Natural killer cell (primary cell): ENCODE measurements around the gene TGM1. TPM values are rescaled to one million over a fixed set of nuclear protein-coding genes. Genes with fewer than 3 reads are reported as not detected.

Source experiments
- ATAC-seq, 3 donors: fragments of 150-1000 bp in 2 of 3; fragments of 200-7000 bp in 1 of 3; cut with Tn5 transposase; 1 replicate in 1 of 3; 2 replicates in 2 of 3; pipeline ENCODE4 v1.10.0; 2021; ENCODE audit warnings: mild to moderate bottlenecking in 2 of 3, moderate library complexity in 2 of 3
- DNase-seq, 2 donors: peaks; one replicate each; pipeline versions ENCODE4 v3.0.0 to v3.0.0-alpha.2; 2013 to 2021; ENCODE audit warnings: mixed read lengths in 1 of 2
- H3K27ac ChIP-seq: one replicate; pipeline ENCODE4 v1.5.1; 2013; ENCODE audit warnings: mild to moderate bottlenecking, low read length
- H3K27me3 ChIP-seq: one replicate; pipeline ENCODE4 v1.6.1; 2013; ENCODE audit warnings: low read length; ENCODE audit not compliant: control insufficient read depth, insufficient read depth
- H3K36me3 ChIP-seq: one replicate; pipeline ENCODE4 v1.6.1; 2013; ENCODE audit warnings: low read length; ENCODE audit not compliant: control insufficient read depth, insufficient read depth
- H3K4me1 ChIP-seq: one replicate; pipeline ENCODE4 v1.6.1; 2013; ENCODE audit warnings: low read length; ENCODE audit not compliant: control insufficient read depth, insufficient read depth
- H3K4me3 ChIP-seq: one replicate; pipeline ENCODE4 v1.5.1; 2013; ENCODE audit warnings: low read length
- H3K9me3 ChIP-seq: one replicate; pipeline ENCODE4 v1.6.1; 2013; ENCODE audit warnings: low read length; ENCODE audit not compliant: control insufficient read depth, insufficient read depth
- H3K27ac Mint-ChIP-seq, 2 donors: one replicate each; pipeline ENCODE4 v1.8.0; 2022; ENCODE audit warnings: mild to moderate bottlenecking in 2 of 2, mixed read lengths in 2 of 2, moderate library complexity in 1 of 2
- H3K27me3 Mint-ChIP-seq, 2 donors: one replicate each; pipeline ENCODE4 v1.8.0; 2022; ENCODE audit warnings: low read depth in 2 of 2, mixed read lengths in 2 of 2
- H3K36me3 Mint-ChIP-seq: one replicate; pipeline ENCODE4 v1.8.0; 2022; ENCODE audit warnings: mixed read lengths
- H3K4me1 Mint-ChIP-seq, 2 donors: one replicate each; pipeline ENCODE4 v1.8.0; 2022; ENCODE audit warnings: mixed read lengths in 2 of 2
- H3K4me3 Mint-ChIP-seq: one replicate; pipeline ENCODE4 v1.8.0; 2022; ENCODE audit warnings: mild to moderate bottlenecking, moderate library complexity, mixed read lengths
- H3K9me3 Mint-ChIP-seq, 2 donors: one replicate each; pipeline ENCODE4 v1.8.0; 2022; ENCODE audit warnings: mixed read lengths in 2 of 2
- CTCF ChIP-seq: fragments of 200-600 bp; IDR thresholded peaks from one replicate; pipeline ENCODE4 v1.8.0; 2022; ENCODE audit warnings: antibody characterized with exemption
- WGBS: methylation state at CpG from one replicate; pipeline ENCODE4 v1.1.7; 2013; ENCODE audit warnings: missing lambda C conversion rate; ENCODE audit not compliant: insufficient coverage; 5-methylcytosine and 5-hydroxymethylcytosine counted together
- intact Hi-C: fragments of 100-400 bp; cut with micrococcal nuclease; formaldehyde crosslinking; loops from one replicate; pipeline ENCODE4 v1.14.2; 2022
- total RNA-seq, 4 donors: library from RNA; stranded (reverse); fragments of 120-200 nt in 1 of 4; gene quantifications; one replicate each; pipeline versions ENCODE4 v1.2.3 to v1.2.4, GENCODE V29; 2013 to 2022

The TGM1 gene
- total RNA-seq, result 1 to 10 TPM; 1.7 to 4.9 (median 4.7) TPM
- 2.9 TPM for total RNA-seq (2013)

GRCh38 chr14:24262821-24263733 lies at the start of gene TGM1:
TSS of gene TGM1 (minus strand) at chr14:24263177. CDS start at chr14:24262352, 825 bp downstream.
- peaks cover 11% of the 10 kb centered on the region for H3K36me3 Mint-ChIP-seq

GRCh38 chr14:24311837-24312615 lies 49.0 kb upstream of the TGM1 start:
- Histone ChIP-seq H3K4me1 (peaks cover 78% of the 10 kb centered on the region), H3K27me3 (no peaks in the 10 kb centered on the region), H3K27ac (peak overlapping the region; percentile 84), H3K36me3 (peaks cover 9% of the 10 kb centered on the region), H3K4me3 (peak overlapping the region; percentile 45), H3K9me3 (no peaks in the 10 kb centered on the region)
- 92% methylated on average over 1 of the region's 1 CpG for WGBS
- H3K27ac Mint-ChIP-seq, result peak overlapping the region; percentile 94 to 96
- H3K36me3 Mint-ChIP-seq, result no peaks in the 10 kb centered on the region
- ATAC-seq (peak in 2 of 3 donors; percentile 16 to 34), DNase-seq (peak in 1 of 2 donors; percentile 60)
- H3K27me3 Mint-ChIP-seq, result no peaks in the 10 kb centered on the region
- no peak for TF ChIP-seq CTCF
- peak overlapping the region; percentile 88 for H3K4me3 Mint-ChIP-seq
- H3K4me1 Mint-ChIP-seq, result peaks cover 72 to 87% of the 10 kb centered on the region in 2 donors
- H3K9me3 Mint-ChIP-seq, result no peaks in the 10 kb centered on the region
- intact Hi-C loops, result loop anchor here (1.0 to 5.0 kb wide), 4 partner anchors 20 to 95 kb away; partner anchors contain the start of genes MDP1, RABGGTA and TINF2

More at GRCh38 chr14:24262821-24263733, at the start of gene TGM1:
- Histone ChIP-seq H3K4me3 (no peak within 1 kb of the TSS), H3K36me3 (peaks cover 29% of the 10 kb centered on the region), H3K9me3 (no peaks in the 10 kb centered on the region), H3K27me3 (no peaks in the 10 kb centered on the region), H3K27ac (no peak within 1 kb of the TSS), H3K4me1 (no peaks in the 10 kb centered on the region)
- ATAC-seq, result no peak
- 94% methylated on average over 14 of the region's 14 CpGs for WGBS
- Mint-ChIP-seq H3K4me1 (peaks cover 0 to 6% of the 10 kb centered on the region in 2 donors), H3K27ac (no peak within 1 kb of the TSS), H3K9me3 (no peaks in the 10 kb centered on the region), H3K4me3 (no peak within 1 kb of the TSS), H3K27me3 (no peaks in the 10 kb centered on the region)
- intact Hi-C loops, result no loop called here
- no peak for TF ChIP-seq CTCF
- no peak for DNase-seq

- TF ChIP-seq CTCF, result peak; percentile 37
- no peaks in the 10 kb centered on the region for H3K9me3 ChIP-seq
- ATAC-seq (peak; percentile 75 to 87 (median 81)), DNase-seq (peak; percentile 69 to 87)
- H3K27ac ChIP-seq, result peak within 1 kb of the TSS; percentile 84
- no peaks in the 10 kb centered on the region for H3K27me3 ChIP-seq
- intact Hi-C loops, result loop anchor here (1.0 to 5.0 kb wide), 5 partner anchors 11 to 94 kb away; partner anchors contain the start of genes MDP1, RABGGTA and TINF2
- Mint-ChIP-seq H3K4me3 (peak within 1 kb of the TSS; percentile 88), H3K9me3 (no peaks in the 10 kb centered on the region), H3K27me3 (no peaks in the 10 kb centered on the region), H3K27ac (peak within 1 kb of the TSS; percentile 94 to 96), H3K36me3 (no peaks in the 10 kb centered on the region), H3K4me1 (peaks cover 71 to 92% of the 10 kb centered on the region in 2 donors)
- H3K4me3 ChIP-seq, result peak within 1 kb of the TSS; percentile 45
- WGBS, result 10% methylated on average over 99 of the region's 99 CpGs
- H3K36me3 ChIP-seq, result peaks cover 20% of the 10 kb centered on the region
- H3K4me1 ChIP-seq, result peaks cover 77% of the 10 kb centered on the region
Observed at GRCh38 chr14:24310646-24311604, 47.9 kb upstream of the TGM1 start, which contains the start of gene LTB4R. TSS of gene LTB4R (plus strand) at chr14:24311502. CDS start at chr14:24315652, 4,150 bp downstream.
